Kidney tubule cell (primary cell): ENCODE data around the gene SBF1.
"Not testable (repeated sequence)": the region's sequence is repeated elsewhere in the genome, so short reads cannot be mapped to it uniquely, and the experiment has no call there.

Experiments used
- DNase-seq: peaks from one replicate; pipeline ENCODE4 v3.0.0-alpha.2; 2018; ENCODE audit warnings: low spot score

SBF1 gene

DNA sequence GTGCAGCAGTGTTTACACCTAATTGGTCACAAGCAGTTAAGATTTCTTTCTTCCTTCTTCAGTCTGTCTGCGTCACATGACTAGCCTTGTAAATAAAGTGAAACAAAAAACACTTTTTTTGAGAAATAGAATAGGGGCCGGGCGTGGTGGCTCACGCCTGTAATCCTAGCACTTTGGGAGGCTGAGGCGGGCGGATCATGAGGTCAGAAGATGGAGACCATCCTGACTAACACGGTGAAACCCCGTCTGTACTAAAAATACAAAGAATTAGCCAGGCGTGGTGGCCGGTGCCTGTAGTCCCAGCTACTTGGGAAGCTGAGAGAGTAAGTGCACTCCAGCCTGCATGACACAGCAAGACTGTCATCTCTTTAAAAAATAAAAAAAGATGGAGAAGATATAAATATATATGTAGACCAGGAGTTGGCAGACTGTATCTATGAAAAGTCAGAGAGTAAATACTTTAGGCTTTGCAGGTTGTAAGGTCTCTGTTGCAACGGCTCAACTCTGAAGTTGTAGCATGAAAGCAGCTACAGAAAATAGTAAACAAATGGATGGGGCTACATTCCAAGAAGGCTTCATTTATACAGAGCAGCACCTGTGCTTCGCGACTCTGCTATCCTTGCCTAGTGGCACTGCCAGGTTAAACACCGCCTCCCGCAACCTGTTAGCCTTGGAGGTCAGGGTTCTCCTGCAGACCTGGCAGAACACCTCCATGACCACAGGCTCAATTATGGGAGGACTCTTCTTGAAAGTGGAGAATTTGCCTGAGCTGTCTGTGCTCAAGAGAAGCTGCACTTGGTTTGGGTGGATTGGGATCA is 75.8 kb downstream of the SBF1 start:
- peak; percentile 30 for DNase-seq

DNA sequence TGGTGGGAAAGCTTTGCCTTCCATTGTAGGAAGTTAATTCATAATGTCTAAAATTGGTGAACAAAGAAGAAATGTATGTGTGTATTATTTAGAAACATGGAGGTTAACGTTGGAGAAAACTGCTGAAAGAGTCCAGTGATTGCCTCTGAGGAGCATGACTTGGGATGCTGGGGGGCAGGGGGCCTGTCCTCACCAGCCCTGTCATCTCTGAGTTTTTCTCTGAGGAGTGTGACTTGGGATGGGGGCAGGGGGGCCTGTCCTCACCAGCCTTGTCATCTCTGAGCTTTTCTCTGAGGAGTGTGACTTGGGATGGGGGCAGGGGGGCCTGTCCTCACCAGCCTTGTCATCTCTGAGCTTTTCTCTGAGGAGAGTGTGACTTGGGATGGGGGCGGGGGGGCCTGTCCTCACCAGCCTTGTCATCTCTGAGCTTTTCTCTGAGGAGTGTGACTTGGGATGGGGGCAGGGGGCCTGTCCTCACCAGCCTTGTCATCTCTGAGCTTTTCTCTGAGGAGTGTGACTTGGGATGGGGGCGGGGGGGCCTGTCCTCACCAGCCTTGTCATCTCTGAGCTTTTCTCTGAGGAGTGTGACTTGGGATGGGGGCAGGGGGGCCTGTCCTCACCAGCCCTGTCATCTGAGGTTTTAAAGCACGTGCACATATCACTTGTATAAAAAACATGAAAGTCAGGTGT is 77.3 kb downstream of the SBF1 start:
- not testable (repeated sequence) for DNase-seq

DNA sequence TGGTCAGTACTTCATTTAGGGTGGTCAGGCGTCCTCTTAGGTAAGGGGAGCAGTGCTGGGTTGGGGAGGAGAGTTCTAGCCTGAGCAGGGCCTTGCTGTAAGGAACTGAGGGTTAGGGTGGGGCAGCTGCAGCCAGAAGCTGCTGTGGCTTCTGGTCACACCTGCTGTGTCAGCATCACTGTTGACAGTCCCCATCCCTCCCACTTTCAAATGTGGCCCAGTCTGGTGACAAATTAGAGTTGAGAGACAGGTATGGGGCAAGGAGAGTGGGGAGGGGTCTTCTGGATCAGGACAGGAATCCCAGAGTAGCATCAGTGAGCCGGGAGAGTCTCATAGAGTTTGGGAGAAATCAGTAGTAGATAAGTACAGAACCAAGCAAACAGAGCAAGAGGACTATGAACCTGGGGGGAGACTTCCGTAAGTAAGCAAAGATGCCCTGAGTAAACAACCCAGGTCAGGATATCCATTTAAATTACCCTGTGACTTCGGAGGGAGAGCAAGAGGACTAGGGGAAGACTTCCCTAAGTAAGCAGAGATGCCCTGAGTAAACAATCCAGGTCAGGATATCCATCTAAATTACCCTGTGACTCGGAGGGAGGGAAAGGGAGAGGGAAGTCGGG is 78.0 kb downstream of the SBF1 start:
- DNase-seq = peak; percentile 17
